WTC11 (cell line): ENCODE data around the gene MAP7.
"Not testable (repeated sequence)": the region's sequence is repeated elsewhere in the genome, so short reads cannot be mapped to it uniquely, and the experiment has no call there.

Experiments
- CTCF ChIP-seq: fragments of 200-600 bp; IDR thresholded peaks from 2 replicates; pipeline ENCODE4 v1.8.0; 2022; ENCODE audit warnings: antibody characterized with exemption
- NFYB ChIP-seq: sonication (generic); formaldehyde crosslinking; conservative IDR thresholded peaks from 2 replicates; pipeline ENCODE4 v1.8.0; 2022; ENCODE audit warnings: low read depth, missing genetic modification reagents
- SP1 ChIP-seq: sonication (generic); formaldehyde crosslinking; conservative IDR thresholded peaks from 2 replicates; pipeline ENCODE4 v1.8.1; 2022; ENCODE audit warnings: missing genetic modification reagents
- USF2 ChIP-seq: sonication (generic); formaldehyde crosslinking; IDR thresholded peaks from 2 replicates; pipeline ENCODE4 v1.8.1; 2023; ENCODE audit warnings: mild to moderate bottlenecking, missing genetic modification reagents, moderate library complexity
- TF ChIP-seq, protein P1 (sequence below): sonication (generic); formaldehyde crosslinking; IDR thresholded peaks from 2 replicates; pipeline ENCODE4 v1.8.1; 2023; ENCODE audit warnings: mild to moderate bottlenecking, missing genetic modification reagents, borderline replicate concordance

- TF ChIP-seq, protein P1, sequence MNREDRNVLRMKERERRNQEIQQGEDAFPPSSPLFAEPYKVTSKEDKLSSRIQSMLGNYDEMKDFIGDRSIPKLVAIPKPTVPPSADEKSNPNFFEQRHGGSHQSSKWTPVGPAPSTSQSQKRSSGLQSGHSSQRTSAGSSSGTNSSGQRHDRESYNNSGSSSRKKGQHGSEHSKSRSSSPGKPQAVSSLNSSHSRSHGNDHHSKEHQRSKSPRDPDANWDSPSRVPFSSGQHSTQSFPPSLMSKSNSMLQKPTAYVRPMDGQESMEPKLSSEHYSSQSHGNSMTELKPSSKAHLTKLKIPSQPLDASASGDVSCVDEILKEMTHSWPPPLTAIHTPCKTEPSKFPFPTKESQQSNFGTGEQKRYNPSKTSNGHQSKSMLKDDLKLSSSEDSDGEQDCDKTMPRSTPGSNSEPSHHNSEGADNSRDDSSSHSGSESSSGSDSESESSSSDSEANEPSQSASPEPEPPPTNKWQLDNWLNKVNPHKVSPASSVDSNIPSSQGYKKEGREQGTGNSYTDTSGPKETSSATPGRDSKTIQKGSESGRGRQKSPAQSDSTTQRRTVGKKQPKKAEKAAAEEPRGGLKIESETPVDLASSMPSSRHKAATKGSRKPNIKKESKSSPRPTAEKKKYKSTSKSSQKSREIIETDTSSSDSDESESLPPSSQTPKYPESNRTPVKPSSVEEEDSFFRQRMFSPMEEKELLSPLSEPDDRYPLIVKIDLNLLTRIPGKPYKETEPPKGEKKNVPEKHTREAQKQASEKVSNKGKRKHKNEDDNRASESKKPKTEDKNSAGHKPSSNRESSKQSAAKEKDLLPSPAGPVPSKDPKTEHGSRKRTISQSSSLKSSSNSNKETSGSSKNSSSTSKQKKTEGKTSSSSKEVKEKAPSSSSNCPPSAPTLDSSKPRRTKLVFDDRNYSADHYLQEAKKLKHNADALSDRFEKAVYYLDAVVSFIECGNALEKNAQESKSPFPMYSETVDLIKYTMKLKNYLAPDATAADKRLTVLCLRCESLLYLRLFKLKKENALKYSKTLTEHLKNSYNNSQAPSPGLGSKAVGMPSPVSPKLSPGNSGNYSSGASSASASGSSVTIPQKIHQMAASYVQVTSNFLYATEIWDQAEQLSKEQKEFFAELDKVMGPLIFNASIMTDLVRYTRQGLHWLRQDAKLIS = not testable (repeated sequence)
- not testable (repeated sequence) for TF ChIP-seq SP1 (CRISPR knock-in tag); CTCF; NFYB; USF2
Measured at GRCh38 chr6:136590846-136591245, 40.6 kb upstream of the MAP7 start.
